ENCODE data around the gene PNMA1.
"Not testable (repeated sequence)": the region's sequence is repeated elsewhere in the genome, so short reads cannot be mapped to it uniquely, and the experiment has no call there.

Gene PNMA1

GRCh38 chr14:73710737-73711136 lies 3.4 kb downstream of the PNMA1 start:
- peaks cover 0 to 19% (median 9%) of the 10 kb centered on the region in 4 donors for H3K4me1 ChIP-seq
- intact Hi-C loops (cut with DNase I; ENCODE audit: low total_unique reads), result loop anchor here (5.0 kb wide), 1 partner anchor 68 kb away; the partner anchor contains the start of gene DNAL1
- no peaks in the 10 kb centered on the region for H3K27me3 ChIP-seq
- no peaks in the 10 kb centered on the region for H3K9me3 ChIP-seq
- H3K4me3 ChIP-seq, result no peak overlapping the region
- H3K27ac ChIP-seq, result no peak overlapping the region
- H3K36me3 ChIP-seq, result peaks cover 0 to 2% (median 0%) of the 10 kb centered on the region in 3 donors
- DNase-seq, result no peak
- TF ChIP-seq, protein P1, sequence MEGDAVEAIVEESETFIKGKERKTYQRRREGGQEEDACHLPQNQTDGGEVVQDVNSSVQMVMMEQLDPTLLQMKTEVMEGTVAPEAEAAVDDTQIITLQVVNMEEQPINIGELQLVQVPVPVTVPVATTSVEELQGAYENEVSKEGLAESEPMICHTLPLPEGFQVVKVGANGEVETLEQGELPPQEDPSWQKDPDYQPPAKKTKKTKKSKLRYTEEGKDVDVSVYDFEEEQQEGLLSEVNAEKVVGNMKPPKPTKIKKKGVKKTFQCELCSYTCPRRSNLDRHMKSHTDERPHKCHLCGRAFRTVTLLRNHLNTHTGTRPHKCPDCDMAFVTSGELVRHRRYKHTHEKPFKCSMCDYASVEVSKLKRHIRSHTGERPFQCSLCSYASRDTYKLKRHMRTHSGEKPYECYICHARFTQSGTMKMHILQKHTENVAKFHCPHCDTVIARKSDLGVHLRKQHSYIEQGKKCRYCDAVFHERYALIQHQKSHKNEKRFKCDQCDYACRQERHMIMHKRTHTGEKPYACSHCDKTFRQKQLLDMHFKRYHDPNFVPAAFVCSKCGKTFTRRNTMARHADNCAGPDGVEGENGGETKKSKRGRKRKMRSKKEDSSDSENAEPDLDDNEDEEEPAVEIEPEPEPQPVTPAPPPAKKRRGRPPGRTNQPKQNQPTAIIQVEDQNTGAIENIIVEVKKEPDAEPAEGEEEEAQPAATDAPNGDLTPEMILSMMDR (IDR thresholded peaks at IDR 0.05), result no peak

DNA sequence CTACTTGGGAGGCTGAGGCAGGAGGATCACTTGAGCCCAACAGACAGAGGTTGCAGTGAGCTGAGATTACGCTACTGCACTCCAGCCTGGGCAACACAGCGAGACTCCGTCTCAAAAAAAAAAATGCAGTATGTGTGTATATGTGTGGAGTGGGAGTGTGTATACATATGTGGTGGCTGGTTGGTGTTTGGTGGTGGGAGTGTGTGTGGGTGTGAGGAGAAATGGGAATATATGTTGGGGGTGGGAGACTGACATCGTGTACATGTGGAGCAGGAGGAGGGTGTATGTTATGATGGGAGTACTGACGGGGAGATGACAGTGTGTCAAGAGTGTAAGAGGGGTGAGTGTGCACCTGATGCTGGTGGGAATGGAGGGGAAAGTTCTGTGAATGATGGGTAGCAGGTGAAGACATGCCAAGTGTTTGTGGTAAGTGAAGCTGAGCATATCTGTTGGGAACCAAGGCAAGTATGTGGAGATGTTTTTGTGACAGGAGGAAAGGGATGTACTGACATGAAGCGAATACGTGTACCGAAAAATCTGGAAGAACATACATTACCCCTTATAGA lies 4.2 kb downstream of the PNMA1 start:
- H3K4me3 ChIP-seq, result no peak overlapping the region
- H3K27me3 ChIP-seq, result no peaks in the 10 kb centered on the region
- H3K36me3 ChIP-seq, result no peaks in the 10 kb centered on the region
- no peak overlapping the region for H3K27ac ChIP-seq
- TF ChIP-seq, protein P1 (IDR thresholded peaks at IDR 0.05), result no peak
- intact Hi-C loops (cut with DNase I; ENCODE audit: low total_unique reads), result loop anchor here (5.0 kb wide), 1 partner anchor 68 kb away; the partner anchor contains the start of gene DNAL1
- H3K9me3 ChIP-seq, result no peaks in the 10 kb centered on the region
- no peak for DNase-seq
- peaks cover 0 to 19% (median 9%) of the 10 kb centered on the region in 4 donors for H3K4me1 ChIP-seq

GRCh38 chr14:73708076-73708475 lies 6.1 kb downstream of the PNMA1 start:
- H3K4me3 ChIP-seq; H3K9me3 ChIP-seq; DNase-seq; H3K27me3 ChIP-seq; H3K27ac ChIP-seq; H3K36me3 ChIP-seq; intact Hi-C loops (cut with DNase I; ENCODE audit: low total_unique reads): not testable (repeated sequence)
- peaks cover 0 to 13% (median 4%) of the 10 kb centered on the region in 4 donors for H3K4me1 ChIP-seq

- Histone ChIP-seq H3K9me3 (no peaks in the 10 kb centered on the region), H3K4me1 (no peaks in the 10 kb centered on the region)
These were observed 13.9 kb downstream of the PNMA1 start for GRCh38 chr14:73700325-73700724.

GRCh38 chr14:73696466-73697400 lies 17.5 kb downstream of the PNMA1 start:
- TF ChIP-seq, protein P1 (IDR thresholded peaks at IDR 0.05), result no peak
- no peaks in the 10 kb centered on the region for H3K9me3 ChIP-seq
- peaks cover 0 to 31% (median 13%) of the 10 kb centered on the region in 3 donors for H3K36me3 ChIP-seq
- H3K27me3 ChIP-seq, result no peaks in the 10 kb centered on the region
- DNase-seq, result no peak
- no peak overlapping the region for H3K27ac ChIP-seq
- H3K4me1 ChIP-seq, result no peaks in the 10 kb centered on the region
- intact Hi-C loops (cut with DNase I; ENCODE audit: low total_unique reads), result no loop called here
- no peak overlapping the region for H3K4me3 ChIP-seq

More at GRCh38 chr14:73700325-73700724, 13.9 kb downstream of the PNMA1 start:
- Histone ChIP-seq H3K4me3 (no peak overlapping the region), H3K36me3 (peaks cover 0 to 7% (median 0%) of the 10 kb centered on the region in 3 donors), H3K27me3 (no peaks in the 10 kb centered on the region), H3K27ac (no peak overlapping the region)
- no peak for DNase-seq
- intact Hi-C loops (cut with DNase I; ENCODE audit: low total_unique reads), result no loop called here
- TF ChIP-seq, protein P1 (IDR thresholded peaks at IDR 0.05), result no peak

- Histone ChIP-seq H3K36me3 (peaks cover 0 to 31% (median 16%) of the 10 kb centered on the region in 3 donors), H3K27me3 (no peaks in the 10 kb centered on the region), H3K4me1 (no peaks in the 10 kb centered on the region), H3K4me3 (no peak overlapping the region), H3K9me3 (no peaks in the 10 kb centered on the region), H3K27ac (no peak overlapping the region)
- intact Hi-C loops (cut with DNase I; ENCODE audit: low total_unique reads), result no loop called here
- TF ChIP-seq, protein P1 (IDR thresholded peaks at IDR 0.05), result no peak
- DNase-seq, result no peak
These were observed 18.2 kb downstream of the PNMA1 start for GRCh38 chr14:73695997-73696396.

Data from tibial artery (tissue), 4 donors.